HG03139 (cell line): Measurements from ENCODE around the gene PUM1.
"Not testable (repeated sequence)": the region's sequence is repeated elsewhere in the genome, so short reads cannot be mapped to it uniquely, and the experiment has no call there.

Experiments used
- ATAC-seq: cut with Tn5 transposase; IDR thresholded peaks from one replicate; pipeline ENCODE4 v1.9.1; 2021; ENCODE audit not compliant: unreplicated experiment

PUM1 gene

DNA sequence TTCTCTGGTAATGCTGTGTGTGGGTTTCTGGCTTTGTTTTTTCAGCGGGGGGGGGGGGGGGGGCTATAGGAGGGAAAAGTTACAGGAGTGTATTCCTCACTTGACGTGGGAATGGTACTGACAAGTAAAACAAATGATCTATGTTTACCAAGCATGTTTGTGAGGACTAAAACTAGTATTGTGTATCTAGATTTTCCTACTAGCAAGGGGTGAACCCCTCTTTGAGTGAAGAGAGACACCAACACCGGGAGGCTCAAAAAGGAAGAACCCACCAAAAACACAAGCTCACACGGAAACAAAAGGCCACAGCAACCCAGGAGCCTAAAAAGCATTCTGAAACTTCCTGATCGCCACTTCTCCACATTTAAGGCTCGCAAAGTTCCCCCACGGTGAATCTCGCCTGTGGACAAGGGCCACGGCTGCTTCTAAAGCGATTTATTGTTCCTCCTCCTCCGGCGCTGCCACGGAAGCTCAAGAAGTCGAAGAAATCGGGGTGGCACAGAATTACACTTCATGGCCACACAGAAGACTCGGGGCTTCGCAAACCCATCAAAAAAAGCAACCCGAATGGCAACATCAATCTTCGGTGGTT, 703 bp downstream of the PUM1 start:
- peak; percentile 1 for ATAC-seq

DNA sequence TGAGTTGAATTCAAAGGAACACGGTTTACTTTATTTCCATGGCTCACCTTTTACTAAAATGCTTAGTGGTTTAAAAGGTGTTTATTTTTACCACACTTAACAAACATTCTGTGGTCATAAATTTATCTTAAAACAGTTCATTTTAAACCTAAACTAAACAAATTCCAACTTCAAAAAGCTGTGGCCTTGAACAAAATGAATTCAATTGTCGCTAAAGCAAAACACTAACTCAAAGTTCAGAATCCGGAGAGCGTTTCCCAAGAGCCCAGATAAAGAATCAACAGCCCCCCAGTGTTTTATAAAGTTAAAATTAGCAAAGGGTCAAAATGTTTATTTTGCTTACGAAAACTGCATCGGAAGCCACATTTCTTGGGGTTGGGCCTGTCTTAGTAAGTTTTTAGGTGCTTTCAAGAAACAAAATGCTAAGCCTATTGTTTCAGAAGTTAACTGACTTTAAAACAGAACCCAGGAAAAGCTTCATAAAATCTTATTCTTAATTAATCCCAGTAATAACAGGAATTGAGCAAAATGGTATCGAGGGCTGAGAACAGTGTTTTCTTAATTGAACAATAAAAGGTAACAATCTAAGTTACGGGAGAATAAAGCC, 1.3 kb downstream of the PUM1 start:
- no peak for ATAC-seq

- no peak for ATAC-seq
These were observed 1.9 kb downstream of the PUM1 start for GRCh38 chr1:31063631-31064030.

- ATAC-seq: no peak
These were observed 2.6 kb downstream of the PUM1 start for GRCh38 chr1:31062867-31063380.

- not testable (repeated sequence) for ATAC-seq
These were observed 3.2 kb downstream of the PUM1 start for GRCh38 chr1:31062162-31062866.

DNA sequence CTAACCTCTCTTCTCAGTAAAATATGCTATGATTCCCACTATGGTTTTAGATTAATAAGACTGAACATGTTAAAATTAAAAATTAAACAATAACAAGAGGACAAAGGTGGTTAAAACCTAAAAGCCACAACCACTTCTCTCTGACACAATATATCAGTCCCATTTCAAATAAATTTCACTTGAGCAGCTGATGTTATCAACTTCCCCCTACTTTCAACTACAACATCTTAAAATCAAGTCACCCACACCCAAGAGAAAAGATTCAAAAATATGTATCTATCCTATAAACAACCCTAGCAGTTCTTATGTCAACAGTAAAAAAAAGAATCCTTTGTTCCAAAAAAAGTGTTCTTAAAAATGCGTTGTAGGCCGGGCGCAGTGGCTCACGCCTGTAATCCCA, 7.5 kb downstream of the PUM1 start:
- no peak for ATAC-seq

DNA sequence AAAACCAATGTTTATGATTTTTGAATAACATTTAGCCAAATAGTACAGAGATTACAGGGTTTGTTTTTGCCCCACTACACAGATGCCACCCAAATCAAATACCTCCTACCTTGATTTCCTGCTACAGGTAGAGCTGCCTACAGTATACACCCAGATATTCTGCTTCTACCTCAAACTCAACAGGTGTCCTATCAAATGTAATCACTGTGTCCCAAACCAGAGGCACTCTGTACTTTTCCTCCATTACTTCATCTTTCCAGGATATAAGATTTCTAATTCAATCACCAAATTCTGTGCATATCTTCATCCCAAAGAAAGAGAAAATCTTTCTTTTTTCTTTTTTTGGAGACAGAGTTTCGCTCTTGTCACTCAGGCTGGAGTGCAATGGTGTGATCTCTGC, 9.6 kb downstream of the PUM1 start:
- ATAC-seq: no peak

- ATAC-seq: no peak
These were observed 10.0 kb downstream of the PUM1 start for GRCh38 chr1:31055501-31055900.

- ATAC-seq: no peak
These were observed 10.5 kb downstream of the PUM1 start for GRCh38 chr1:31054958-31055481.

- no peak for ATAC-seq
These were observed 11.2 kb downstream of the PUM1 start for GRCh38 chr1:31054349-31054748.

- ATAC-seq: not testable (repeated sequence)
These were observed 12.9 kb downstream of the PUM1 start for GRCh38 chr1:31052613-31053012.

- no peak for ATAC-seq
These were observed 13.9 kb downstream of the PUM1 start for GRCh38 chr1:31051611-31052010.

- not testable (repeated sequence) for ATAC-seq
These were observed 18.0 kb downstream of the PUM1 start for GRCh38 chr1:31047507-31047906.

DNA sequence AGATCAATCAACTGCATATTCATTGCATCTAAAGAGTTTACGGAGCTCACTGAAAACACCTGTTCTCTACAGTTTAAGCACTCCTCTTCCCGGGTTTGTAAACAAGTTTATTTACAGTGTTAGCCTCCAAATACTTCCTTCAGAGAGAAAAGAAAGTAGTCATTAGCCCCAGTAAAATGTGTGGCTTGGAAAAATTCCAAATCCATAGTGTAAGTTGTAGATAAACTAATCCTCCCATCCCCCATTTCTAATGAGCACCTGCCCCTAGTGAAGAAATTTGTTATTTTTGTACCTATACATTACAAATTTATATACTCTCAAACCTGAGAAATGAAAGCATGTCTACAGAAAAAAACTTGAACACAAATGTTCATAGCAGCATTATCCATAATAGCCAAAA, 21.9 kb downstream of the PUM1 start:
- no peak for ATAC-seq

DNA sequence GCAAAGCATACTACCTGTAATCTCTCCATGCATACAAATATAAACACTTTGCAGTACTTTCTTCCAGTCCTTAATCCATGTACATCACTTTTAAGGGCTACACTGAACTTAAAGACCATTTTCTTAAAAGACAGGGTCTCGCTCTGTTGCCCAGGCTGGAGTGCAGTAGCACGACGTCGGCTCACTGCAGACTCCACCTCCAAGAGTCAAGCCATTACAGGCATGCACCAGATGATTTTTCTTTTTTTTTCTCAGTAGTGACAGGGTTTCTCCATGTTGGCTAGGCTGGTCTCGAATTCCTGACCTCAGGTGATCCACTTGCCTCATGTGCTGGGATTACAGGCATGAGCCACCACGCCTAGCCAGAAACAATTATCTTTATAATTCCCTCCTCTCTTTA, 22.9 kb downstream of the PUM1 start:
- ATAC-seq: no peak

GRCh38 chr1:31041529-31041928, 24.0 kb downstream of the PUM1 start:
- no peak for ATAC-seq

GRCh38 chr1:31040038-31040437, 25.5 kb downstream of the PUM1 start:
- ATAC-seq: no peak

- ATAC-seq: not testable (repeated sequence)
These were observed 26.6 kb downstream of the PUM1 start for GRCh38 chr1:31038935-31039334.

DNA sequence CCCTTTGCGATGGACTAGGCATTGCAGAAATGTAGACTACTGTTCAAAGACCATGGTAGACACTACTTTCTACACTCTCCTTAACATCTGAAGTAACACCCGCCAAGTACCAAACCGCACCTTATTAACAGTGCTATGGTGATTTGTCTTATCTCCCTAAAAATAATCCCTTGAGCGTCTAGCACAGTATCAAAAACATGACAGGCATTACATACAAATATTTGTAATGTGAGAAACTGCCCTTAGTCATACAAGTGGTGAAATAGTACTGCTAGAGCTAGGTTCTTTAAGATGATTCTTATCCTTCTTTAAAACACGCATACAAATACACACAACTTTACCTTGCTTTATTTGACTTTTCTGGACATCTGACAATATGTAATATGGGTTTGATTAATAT, 27.2 kb downstream of the PUM1 start:
- no peak for ATAC-seq

GRCh38 chr1:31036749-31037500, 28.6 kb downstream of the PUM1 start:
- ATAC-seq: no peak

GRCh38 chr1:31033598-31033997, 31.9 kb downstream of the PUM1 start:
- no peak for ATAC-seq
